Stimulated activated CD4-positive, alpha-beta T cell treated with anti-CD3 and anti-CD28 coated beads, TNF-alpha, amount 100 ng/mL, for 4 hours (primary cell): Measurements from ENCODE around the gene MOGAT3.
"Not testable (repeated sequence)": the region's sequence is repeated elsewhere in the genome, so short reads cannot be mapped to it uniquely, and the experiment has no call there.

Experiments
- DNase-seq, 3 experiments: peaks; one replicate each; pipeline ENCODE4 v3.0.0-alpha.2; 2020; ENCODE audit warnings: low read depth in 3 of 3

MOGAT3 gene

GRCh38 chr7:101203740-101204738 lies 3.2 kb upstream of the MOGAT3 start:
- not testable (repeated sequence) for DNase-seq

DNA sequence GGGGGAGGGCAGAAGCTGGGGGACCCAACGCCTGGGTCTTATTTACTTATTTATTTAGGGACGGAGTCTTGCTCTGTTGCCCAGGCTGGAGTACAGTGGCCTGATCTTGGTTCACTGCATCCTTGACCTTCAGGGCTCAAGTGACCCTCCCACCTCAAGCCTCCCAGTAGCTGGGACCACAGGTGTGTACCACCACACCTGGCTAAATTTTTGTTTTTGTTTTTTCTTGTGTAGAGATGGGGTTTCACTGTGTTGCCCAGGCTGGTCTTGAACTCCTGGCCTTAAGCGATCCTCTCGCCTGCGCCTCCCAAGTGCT lies 1.7 kb upstream of the MOGAT3 start:
- no peak for DNase-seq

GRCh38 chr7:101201695-101202602 lies 1.1 kb upstream of the MOGAT3 start:
- DNase-seq: no peak

- no peak for DNase-seq
Observed at GRCh38 chr7:101200504-101200861, 353 bp downstream of the MOGAT3 start.

GRCh38 chr7:101199522-101199921 lies 1.3 kb downstream of the MOGAT3 start:
- not testable (repeated sequence) for DNase-seq

- DNase-seq: no peak
Observed at GRCh38 chr7:101198476-101198875, 2.4 kb downstream of the MOGAT3 start.

- DNase-seq: no peak
Observed at GRCh38 chr7:101197991-101198390, 2.8 kb downstream of the MOGAT3 start.

- no peak for DNase-seq
Observed at GRCh38 chr7:101195884-101196283, 5.0 kb downstream of the MOGAT3 start.

- no peak for DNase-seq
Observed at GRCh38 chr7:101189109-101189508, 11.7 kb downstream of the MOGAT3 start.

GRCh38 chr7:101186844-101187428 lies 13.9 kb downstream of the MOGAT3 start:
- DNase-seq: no peak

DNA sequence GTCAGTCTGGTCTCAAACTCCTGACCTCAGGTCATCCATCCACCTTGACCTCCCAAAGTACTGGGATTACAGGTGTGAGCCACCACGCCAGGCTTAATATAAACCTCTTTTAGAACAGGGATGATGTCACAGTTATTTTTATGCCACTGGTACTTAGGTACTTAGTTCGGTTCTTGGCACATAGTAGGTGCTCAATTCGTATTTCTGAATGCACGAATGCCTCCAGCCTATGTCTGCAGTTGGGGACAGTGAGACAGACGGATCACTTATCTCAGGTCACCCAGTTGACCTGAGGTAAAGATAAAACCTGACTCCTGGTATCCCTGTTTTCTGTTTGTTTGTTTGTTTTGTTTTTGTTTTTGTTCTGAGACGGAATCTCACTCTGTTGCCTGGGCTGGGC lies 14.6 kb downstream of the MOGAT3 start:
- no peak for DNase-seq

- no peak for DNase-seq
Observed at GRCh38 chr7:101185258-101185839, 15.5 kb downstream of the MOGAT3 start.

DNA sequence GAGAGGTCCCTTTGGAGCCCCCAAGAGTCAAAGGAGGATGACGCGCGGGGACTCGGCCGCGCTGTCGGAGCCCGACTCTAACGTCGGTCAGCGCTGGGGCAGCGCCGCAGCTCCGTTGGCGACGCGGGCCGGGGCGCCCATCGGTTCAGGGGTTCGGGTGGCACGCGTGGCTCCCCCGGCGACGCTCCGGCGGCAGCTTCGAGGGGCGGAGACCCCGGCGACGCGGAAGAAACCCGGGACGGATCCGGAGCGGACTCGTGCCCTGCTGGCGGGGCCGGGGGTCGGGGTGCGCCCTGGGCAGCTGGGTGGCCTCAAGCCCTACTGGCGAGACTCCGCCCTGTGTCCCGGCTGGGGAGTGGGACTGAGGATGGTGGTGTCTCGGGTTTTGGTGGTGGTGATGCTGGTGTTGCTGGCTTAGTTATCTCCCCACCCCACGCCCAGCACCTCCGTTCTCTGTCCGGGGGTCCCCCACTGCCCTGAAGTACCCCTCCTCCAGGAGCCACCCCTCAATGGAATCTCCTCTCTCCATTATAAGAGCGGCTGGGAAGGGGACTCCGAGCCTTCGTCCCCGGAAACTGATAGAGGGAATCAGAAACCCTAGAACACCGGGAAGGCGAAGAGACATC lies 20.6 kb downstream of the MOGAT3 start, which contains the start of gene NAT16:
Gene NAT16, minus strand, starts transcription at position 164 of the 626 bp plus-strand sequence. CDS start 5,486 bp downstream, outside the sequence.
- no peak for DNase-seq

DNA sequence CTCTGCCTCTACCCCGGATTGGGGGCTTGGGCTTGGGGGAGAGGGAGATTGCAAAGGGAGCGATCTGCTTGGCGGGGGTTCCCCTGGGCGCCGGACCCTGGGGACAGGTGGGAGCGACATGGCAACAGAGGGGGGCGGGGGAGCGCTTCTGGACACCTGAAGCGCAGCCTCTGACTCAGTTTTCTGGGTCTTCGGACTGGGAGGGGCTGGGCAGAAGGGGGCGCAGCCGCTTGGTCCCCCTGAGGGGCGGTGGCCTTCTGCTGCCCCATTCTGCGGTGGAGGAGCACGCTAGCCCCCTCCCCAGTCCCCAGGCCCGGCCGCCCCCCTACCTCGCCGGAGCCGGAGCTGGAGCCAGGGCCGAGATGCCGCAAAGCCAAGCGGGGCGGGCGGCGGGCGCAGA lies 21.1 kb downstream of the MOGAT3 start:
- DNase-seq: no peak

DNA sequence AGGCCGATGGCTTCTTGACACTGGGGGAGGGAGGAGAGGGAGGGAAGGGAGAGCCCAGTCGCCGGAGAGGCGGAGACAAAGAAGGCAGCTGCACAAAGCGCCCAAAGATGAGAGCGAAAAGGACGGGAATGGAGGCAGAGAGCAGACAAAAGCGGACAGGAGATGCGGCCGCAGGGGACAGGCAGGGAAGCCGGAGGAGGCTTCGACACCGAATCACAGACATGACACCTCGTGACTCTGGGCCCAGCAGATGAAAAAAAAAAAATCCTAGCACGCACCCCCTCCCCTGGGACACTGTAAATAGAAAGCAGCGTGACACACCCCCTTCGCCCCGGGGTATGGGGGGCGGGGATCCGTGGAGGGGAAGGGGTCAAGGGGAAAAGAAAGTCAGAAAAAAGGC lies 21.7 kb downstream of the MOGAT3 start:
- DNase-seq: no peak

- no peak for DNase-seq
Observed at GRCh38 chr7:101177644-101178043, 23.2 kb downstream of the MOGAT3 start.

GRCh38 chr7:101175664-101176063 lies 25.2 kb downstream of the MOGAT3 start:
- no peak for DNase-seq

DNA sequence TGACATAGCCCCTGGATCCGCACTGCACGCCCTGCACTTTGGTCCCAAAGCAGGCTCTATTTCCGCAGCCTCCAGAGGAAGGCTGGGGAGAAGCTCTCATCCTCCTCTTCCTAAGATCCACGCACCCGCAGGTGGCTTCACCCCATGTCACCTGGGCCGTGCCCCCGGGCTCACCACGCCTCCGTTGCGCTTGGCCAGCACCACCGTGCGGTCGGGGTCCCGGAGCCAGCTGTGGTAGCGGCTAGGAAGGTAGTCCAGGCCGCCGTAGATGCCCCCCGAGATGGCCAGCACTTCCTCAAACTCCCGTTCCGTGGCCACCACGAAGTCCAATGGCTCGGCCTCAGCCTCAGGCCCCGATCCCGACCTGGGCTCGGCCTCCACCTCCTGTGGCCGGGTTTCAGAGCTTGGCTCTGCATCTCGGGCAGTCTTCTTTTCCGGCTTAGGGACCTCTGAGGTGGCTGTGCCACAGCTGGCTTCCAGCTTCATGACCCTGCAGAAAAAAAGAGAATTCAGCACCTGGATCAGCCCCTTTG lies 26.4 kb downstream of the MOGAT3 start:
- DNase-seq: no peak

DNA sequence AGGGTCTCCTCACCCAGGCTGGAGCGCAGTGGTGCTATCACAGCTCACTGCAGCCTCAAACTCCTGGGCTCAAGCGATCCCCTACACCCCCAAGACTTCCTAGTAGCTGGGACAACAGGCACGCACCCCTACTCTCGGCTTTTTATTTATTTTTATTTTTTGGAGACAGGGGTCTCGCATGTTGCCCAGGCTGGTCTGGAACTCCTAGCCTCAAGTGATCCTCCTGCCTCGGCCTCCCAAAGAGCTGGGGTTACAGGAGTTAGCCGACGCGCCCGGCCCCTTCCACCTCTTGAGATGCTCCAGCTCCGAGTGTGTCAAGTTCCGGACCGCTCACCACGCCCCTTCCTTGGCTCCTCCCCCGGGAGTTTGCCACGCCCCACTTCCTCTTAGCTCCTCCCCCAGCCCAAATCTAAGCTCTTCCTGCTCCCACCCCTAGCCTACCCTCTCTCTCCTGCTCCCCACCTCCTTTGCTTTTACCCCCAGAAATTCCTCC lies 27.0 kb downstream of the MOGAT3 start:
- peak in 1 of 3 experiments; percentile 54 for DNase-seq

- no peak for DNase-seq
Observed at GRCh38 chr7:101172854-101173751, 27.7 kb downstream of the MOGAT3 start.
